Measurements from ENCODE around the gene CASK.

Gene CASK

DNA sequence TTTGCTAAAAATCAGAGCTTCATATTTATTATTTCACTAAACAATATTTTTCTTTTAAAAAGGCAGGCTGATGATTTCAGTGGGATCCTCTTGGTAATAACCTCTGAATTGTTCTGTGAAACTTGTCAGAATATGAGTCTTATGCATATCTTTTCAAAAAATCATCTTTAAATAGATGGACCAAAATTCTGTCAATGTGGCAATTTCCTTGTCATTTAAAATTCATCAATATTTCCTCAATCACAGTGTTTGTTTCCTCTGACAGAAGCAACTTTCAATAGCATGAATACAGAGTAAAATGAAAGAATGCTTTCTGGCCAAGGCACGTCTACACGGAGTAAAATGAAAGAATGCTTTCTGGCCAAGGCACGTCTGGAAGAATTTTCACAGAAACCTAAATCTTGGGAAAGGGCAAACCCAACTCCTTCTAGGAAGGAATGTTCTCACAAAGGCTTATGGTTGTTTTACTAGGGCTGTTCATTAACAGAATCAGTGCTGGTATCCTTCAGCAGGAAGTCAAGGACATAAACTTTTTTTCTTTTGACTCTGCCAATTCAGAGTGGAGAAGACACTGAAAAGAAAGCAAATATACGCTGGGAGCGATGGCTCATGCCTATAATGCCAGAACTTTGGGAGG, 333.6 kb downstream of the CASK start:
- H3K27ac ChIP-seq (ENCODE audit: low read depth, low read length, poor library complexity, severe bottlenecking) = no peak overlapping the region
- no peaks in the 10 kb centered on the region for H3K27me3 ChIP-seq (ENCODE audit: insufficient read depth, low read length)
- no peak overlapping the region for H2AFZ ChIP-seq (ENCODE audit: low read length)
- H4K20me1 ChIP-seq (ENCODE audit: insufficient read depth, low read length) = no peaks in the 10 kb centered on the region
- no peaks in the 10 kb centered on the region for H3K9me2 ChIP-seq (ENCODE audit: low read depth, low read length)
- H3K9me3 ChIP-seq (ENCODE audit: low read length) = no peaks in the 10 kb centered on the region
- peaks cover 7% of the 10 kb centered on the region; the same call in 1 of the 2 replicates for H3K36me3 ChIP-seq (ENCODE audit: insufficient read depth, low read length)
- no peaks in the 10 kb centered on the region for H3K79me2 ChIP-seq (ENCODE audit: insufficient read depth, low read length)
- no peaks in the 10 kb centered on the region for H3F3A ChIP-seq (ENCODE audit: insufficient read depth, low read length)
- peaks cover 17% of the 10 kb centered on the region for H3K4me1 ChIP-seq (ENCODE audit: insufficient read depth, low read length, severe bottlenecking)
- no peak overlapping the region for H3K9ac ChIP-seq (ENCODE audit: low read length)
- no peak for TF ChIP-seq EZH2 (IDR thresholded peaks at IDR 0.05; ENCODE audit: borderline replicate concordance, low read length)
- TF ChIP-seq CTCF (IDR thresholded peaks at IDR 0.05; ENCODE audit: low read length) = no peak
- H3K4me2 ChIP-seq (ENCODE audit: low read length) = no peak overlapping the region
- no peak overlapping the region for H3K4me3 ChIP-seq (ENCODE audit: low read depth, low read length, poor library complexity, severe bottlenecking)

GRCh38 chrX:41588271-41588670, 335.1 kb downstream of the CASK start:
- H3K9me3 ChIP-seq (ENCODE audit: low read length) = no peaks in the 10 kb centered on the region
- no peaks in the 10 kb centered on the region for H3K27me3 ChIP-seq (ENCODE audit: insufficient read depth, low read length)
- H4K20me1 ChIP-seq (ENCODE audit: insufficient read depth, low read length) = no peaks in the 10 kb centered on the region
- TF ChIP-seq CTCF (IDR thresholded peaks at IDR 0.05; ENCODE audit: low read length) = no peak
- no peak for TF ChIP-seq EZH2 (IDR thresholded peaks at IDR 0.05; ENCODE audit: borderline replicate concordance, low read length)
- peaks cover 9% of the 10 kb centered on the region for H3K36me3 ChIP-seq (ENCODE audit: insufficient read depth, low read length)
- H3K4me2 ChIP-seq (ENCODE audit: low read length) = no peak overlapping the region
- no peak overlapping the region for H3K4me3 ChIP-seq (ENCODE audit: low read depth, low read length, poor library complexity, severe bottlenecking)
- H3K4me1 ChIP-seq (ENCODE audit: insufficient read depth, low read length, severe bottlenecking) = peaks cover 11% of the 10 kb centered on the region
- H3K9me2 ChIP-seq (ENCODE audit: low read depth, low read length) = no peaks in the 10 kb centered on the region
- no peaks in the 10 kb centered on the region for H3F3A ChIP-seq (ENCODE audit: insufficient read depth, low read length)
- H3K27ac ChIP-seq (ENCODE audit: low read depth, low read length, poor library complexity, severe bottlenecking) = no peak overlapping the region
- H3K79me2 ChIP-seq (ENCODE audit: insufficient read depth, low read length) = no peaks in the 10 kb centered on the region
- H3K9ac ChIP-seq (ENCODE audit: low read length) = no peak overlapping the region
- H2AFZ ChIP-seq (ENCODE audit: low read length) = no peak overlapping the region

- Histone ChIP-seq H4K20me1 (ENCODE audit: insufficient read depth, low read length) (no peaks in the 10 kb centered on the region), H3K9me2 (ENCODE audit: low read depth, low read length) (no peaks in the 10 kb centered on the region), H3K4me2 (ENCODE audit: low read length) (peak overlapping the region; percentile 61), H3K4me3 (ENCODE audit: low read depth, low read length, poor library complexity, severe bottlenecking) (peak overlapping the region; percentile 16), H3K27ac (ENCODE audit: low read depth, low read length, poor library complexity, severe bottlenecking) (peak overlapping the region; percentile 45), H3F3A (ENCODE audit: insufficient read depth, low read length) (no peaks in the 10 kb centered on the region), H3K9ac (ENCODE audit: low read length) (no peak overlapping the region), H3K27me3 (ENCODE audit: insufficient read depth, low read length) (no peaks in the 10 kb centered on the region), H3K79me2 (ENCODE audit: insufficient read depth, low read length) (no peaks in the 10 kb centered on the region), H3K36me3 (ENCODE audit: insufficient read depth, low read length) (peaks cover 16% of the 10 kb centered on the region), H2AFZ (ENCODE audit: low read length) (no peak overlapping the region), H3K4me1 (ENCODE audit: insufficient read depth, low read length, severe bottlenecking) (peaks cover 14% of the 10 kb centered on the region), H3K9me3 (ENCODE audit: low read length) (no peaks in the 10 kb centered on the region)
- TF ChIP-seq CTCF (IDR thresholded peaks at IDR 0.05; ENCODE audit: low read length) (no peak), EZH2 (IDR thresholded peaks at IDR 0.05; ENCODE audit: borderline replicate concordance, low read length) (no peak)
Observed at GRCh38 chrX:41580423-41581064, 342.8 kb downstream of the CASK start.

Measured in OCI-LY1 (cell line).